Keratinocyte (primary cell): ENCODE results near the gene SIGLEC6. TPM values are rescaled to one million over a fixed set of nuclear protein-coding genes. Genes with fewer than 3 reads are reported as not detected.

Experiments used
- DNase-seq: peaks from one replicate; pipeline ENCODE4 v3.0.0-alpha.2; 2011; ENCODE audit warnings: low read depth, missing footprints, low spot score
- FAIRE-seq: peaks from 2 replicates; lab custom pipeline; 2011; peaks lifted over from hg19 to GRCh38; lab: Jason Lieb, UNC
- H2AFZ ChIP-seq: 2 replicates; pipeline ENCODE4 v1.6.0; 2012; ENCODE audit warnings: low read length, control low read depth, inconsistent platforms; ENCODE audit not compliant: control insufficient read depth
- H3K27ac ChIP-seq: 2 replicates; pipeline ENCODE4 v1.5.1; 2011; ENCODE audit warnings: low read length; ENCODE audit not compliant: control insufficient read depth, insufficient read depth
- H3K27me3 ChIP-seq: 3 replicates; pipeline ENCODE4 v1.6.0; 2011; ENCODE audit warnings: low read length; ENCODE audit not compliant: control insufficient read depth, insufficient read depth; ENCODE audit errors: extremely low read depth
- H3K36me3 ChIP-seq, 2 experiments: 2 replicates in 1 of 2; 3 replicates in 1 of 2; pipeline ENCODE4 v1.5.1; 2011; ENCODE audit warnings: low read length in 2 of 2, mild to moderate bottlenecking in 1 of 2; ENCODE audit not compliant: control insufficient read depth in 2 of 2, insufficient read depth in 2 of 2; ENCODE audit errors: extremely low read depth in 1 of 2
- H3K4me1 ChIP-seq: 3 replicates; pipeline ENCODE4 v1.5.1; 2011; ENCODE audit warnings: low read length; ENCODE audit not compliant: control insufficient read depth, insufficient read depth; ENCODE audit errors: extremely low read depth
- H3K4me2 ChIP-seq: 3 replicates; pipeline ENCODE4 v1.6.0; 2011; ENCODE audit warnings: low read depth, low read length; ENCODE audit not compliant: control insufficient read depth, insufficient read depth; ENCODE audit errors: extremely low read depth
- H3K4me3 ChIP-seq, 3 experiments: fragments of 200-600 bp in 1 of 3; sonication (generic) in 1 of 3; 2 replicates in 2 of 3; 3 replicates in 1 of 3; pipeline ENCODE4 v1.5.1; 2011 to 2016; ENCODE audit warnings: low read length in 3 of 3, mild to moderate bottlenecking in 3 of 3, control low read depth in 2 of 3, inconsistent platforms in 1 of 3, low read depth in 1 of 3, mixed read lengths in 1 of 3, mixed run types in 1 of 3, moderate library complexity in 1 of 3; ENCODE audit not compliant: control insufficient read depth in 2 of 3, insufficient read depth in 2 of 3; ENCODE audit errors: extremely low read depth in 1 of 3
- H3K79me2 ChIP-seq: 2 replicates; pipeline ENCODE4 v1.6.0; 2012; ENCODE audit warnings: low read length; ENCODE audit not compliant: control insufficient read depth, insufficient read depth
- H3K9ac ChIP-seq: 3 replicates; pipeline ENCODE4 v1.6.0; 2011; ENCODE audit warnings: low read length; ENCODE audit not compliant: control insufficient read depth, insufficient read depth; ENCODE audit errors: extremely low read depth
- H3K9me1 ChIP-seq: 3 replicates; pipeline ENCODE4 v1.6.0; 2011; ENCODE audit warnings: low read length; ENCODE audit not compliant: control insufficient read depth, insufficient read depth; ENCODE audit errors: extremely low read depth
- H3K9me3 ChIP-seq: 2 replicates; pipeline ENCODE4 v1.5.1; 2012; ENCODE audit warnings: low read depth, low read length; ENCODE audit not compliant: control insufficient read depth
- H4K20me1 ChIP-seq: 3 replicates; pipeline ENCODE4 v1.6.0; 2011; ENCODE audit warnings: low read length; ENCODE audit not compliant: control insufficient read depth, insufficient read depth; ENCODE audit errors: extremely low read depth
- EZH2 ChIP-seq: IDR thresholded peaks from one replicate; pipeline ENCODE4 v1.6.1; 2012; ENCODE audit warnings: inconsistent platforms, mild to moderate bottlenecking, low read length, moderate library complexity
- dilution Hi-C: fragments of 300-500 bp; cut with MboI; formaldehyde crosslinking; loops from one replicate; pipeline ENCODE4 v1.7.0; 2020; ENCODE audit warnings: low sequenced_read_pairs; ENCODE audit not compliant: extremely low pct_ligation_motif_present
- polyA plus RNA-seq, 5 experiments: library from polyadenylated mRNA; depleted of rRNA in 3 of 5; stranded (reverse) in 3 of 5; stranded (forward) in 1 of 5; unstranded in 1 of 5; fragments of >200 nt; gene quantifications; 1 replicate in 1 of 5; 2 replicates in 3 of 5; 3 replicates in 1 of 5; pipeline versions ENCODE4 v1.2.1 to v1.2.3, GENCODE V29; 2011 to 2012; ENCODE audit warnings: missing spikeins in 2 of 5, low read depth in 1 of 5, low replicate concordance in 1 of 5
- TF ChIP-seq, protein P1 (sequence below), 3 experiments: IDR thresholded peaks in 1 of 3; conservative IDR thresholded peaks in 1 of 3; optimal IDR thresholded peaks in 1 of 3; 2 replicates in 2 of 3; 3 replicates in 1 of 3; pipeline versions ENCODE3 to v1.5.1; 2011; ENCODE audit warnings: low read length in 3 of 3, mild to moderate bottlenecking in 3 of 3, moderate library complexity in 2 of 3, control low read depth in 1 of 3, inconsistent platforms in 1 of 3; ENCODE audit not compliant: insufficient read depth in 2 of 3; ENCODE audit errors: extremely low read depth in 1 of 3

Gene SIGLEC6
- polyA plus RNA-seq, 1 donor (not counting 4 experiments of a cell fraction or from before 2014, with no cell fraction given), result not detected

- no peaks in the 10 kb centered on the region for H3K27me3 ChIP-seq
Measured at GRCh38 chr19:51548891-51549305, 17.4 kb upstream of the SIGLEC6 start.

DNA sequence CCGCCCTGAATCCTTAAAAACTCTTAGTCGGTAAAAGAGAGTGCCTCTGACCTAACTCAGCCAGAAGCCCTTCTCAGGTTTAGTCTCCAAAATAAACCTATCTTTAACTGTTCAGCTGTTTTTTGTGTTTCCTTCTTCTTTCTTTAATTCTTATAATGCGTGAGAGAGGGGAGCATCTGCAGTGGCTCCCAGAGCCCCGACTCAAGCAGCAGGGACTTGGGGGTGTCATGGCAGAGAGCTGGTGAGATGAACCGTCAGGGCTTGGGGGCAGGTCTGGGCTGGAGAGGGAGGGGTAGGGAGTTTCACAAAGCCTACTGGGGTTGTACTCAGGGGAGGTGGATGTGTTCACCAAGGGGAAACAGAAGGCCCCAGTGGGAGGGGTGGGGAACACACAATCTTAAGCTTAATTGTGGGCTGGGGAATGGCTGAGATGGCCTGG, 16.8 kb upstream of the SIGLEC6 start:
- dilution Hi-C loops, result no loop called here
- no peak for DNase-seq
- Histone ChIP-seq H4K20me1 (no peaks in the 10 kb centered on the region), H3K9ac (no peak overlapping the region), H3K36me3 (no peaks in the 10 kb centered on the region), H3K4me1 (no peaks in the 10 kb centered on the region), H3K9me3 (no peaks in the 10 kb centered on the region), H3K4me2 (no peak overlapping the region), H3K4me3 (no peak overlapping the region), H3K9me1 (no peaks in the 10 kb centered on the region), H3K79me2 (no peaks in the 10 kb centered on the region), H3K27me3 (no peaks in the 10 kb centered on the region), H2AFZ (no peak overlapping the region), H3K27ac (no peak overlapping the region)
- FAIRE-seq, result no peak
- TF ChIP-seq EZH2, result no peak
- TF ChIP-seq, protein P1, sequence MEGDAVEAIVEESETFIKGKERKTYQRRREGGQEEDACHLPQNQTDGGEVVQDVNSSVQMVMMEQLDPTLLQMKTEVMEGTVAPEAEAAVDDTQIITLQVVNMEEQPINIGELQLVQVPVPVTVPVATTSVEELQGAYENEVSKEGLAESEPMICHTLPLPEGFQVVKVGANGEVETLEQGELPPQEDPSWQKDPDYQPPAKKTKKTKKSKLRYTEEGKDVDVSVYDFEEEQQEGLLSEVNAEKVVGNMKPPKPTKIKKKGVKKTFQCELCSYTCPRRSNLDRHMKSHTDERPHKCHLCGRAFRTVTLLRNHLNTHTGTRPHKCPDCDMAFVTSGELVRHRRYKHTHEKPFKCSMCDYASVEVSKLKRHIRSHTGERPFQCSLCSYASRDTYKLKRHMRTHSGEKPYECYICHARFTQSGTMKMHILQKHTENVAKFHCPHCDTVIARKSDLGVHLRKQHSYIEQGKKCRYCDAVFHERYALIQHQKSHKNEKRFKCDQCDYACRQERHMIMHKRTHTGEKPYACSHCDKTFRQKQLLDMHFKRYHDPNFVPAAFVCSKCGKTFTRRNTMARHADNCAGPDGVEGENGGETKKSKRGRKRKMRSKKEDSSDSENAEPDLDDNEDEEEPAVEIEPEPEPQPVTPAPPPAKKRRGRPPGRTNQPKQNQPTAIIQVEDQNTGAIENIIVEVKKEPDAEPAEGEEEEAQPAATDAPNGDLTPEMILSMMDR (optimal IDR thresholded peaks at IDR 0.05 in 1 of 3, IDR thresholded peaks at IDR 0.05 in 1 of 3, conservative IDR thresholded peaks at IDR 0.05 in 1 of 3; ENCODE audit: extremely low read depth in 1 of 3, insufficient read depth in 2 of 3, low read length in 3 of 3), result no peak

More at GRCh38 chr19:51548891-51549305, 17.4 kb upstream of the SIGLEC6 start:
- DNase-seq, result no peak
- dilution Hi-C loops, result no loop called here
- H3K27ac ChIP-seq, result no peak overlapping the region
- FAIRE-seq, result no peak
- no peaks in the 10 kb centered on the region for H3K9me3 ChIP-seq
- no peak overlapping the region for H3K4me2 ChIP-seq
- no peak overlapping the region for H3K4me3 ChIP-seq
- no peak for TF ChIP-seq EZH2
- TF ChIP-seq, protein P1 (optimal IDR thresholded peaks at IDR 0.05 in 1 of 3, IDR thresholded peaks at IDR 0.05 in 1 of 3, conservative IDR thresholded peaks at IDR 0.05 in 1 of 3; ENCODE audit: extremely low read depth in 1 of 3, insufficient read depth in 2 of 3, low read length in 3 of 3), result no peak
- H3K36me3 ChIP-seq, result no peaks in the 10 kb centered on the region
- H3K9ac ChIP-seq, result no peak overlapping the region
- H3K9me1 ChIP-seq, result no peaks in the 10 kb centered on the region
- H3K4me1 ChIP-seq, result no peaks in the 10 kb centered on the region
- no peaks in the 10 kb centered on the region for H4K20me1 ChIP-seq
- no peaks in the 10 kb centered on the region for H3K79me2 ChIP-seq
- H2AFZ ChIP-seq, result no peak overlapping the region
